Fibroblast of upper back skin (primary cell): ENCODE data around the gene RSRC1.
"Not testable (repeated sequence)": the region's sequence is repeated elsewhere in the genome, so short reads cannot be mapped to it uniquely, and the experiment has no call there.

Source experiments
- DNase-seq: peaks from one replicate; pipeline ENCODE4 v3.0.0-alpha.2; 2013

RSRC1 gene, protein sequence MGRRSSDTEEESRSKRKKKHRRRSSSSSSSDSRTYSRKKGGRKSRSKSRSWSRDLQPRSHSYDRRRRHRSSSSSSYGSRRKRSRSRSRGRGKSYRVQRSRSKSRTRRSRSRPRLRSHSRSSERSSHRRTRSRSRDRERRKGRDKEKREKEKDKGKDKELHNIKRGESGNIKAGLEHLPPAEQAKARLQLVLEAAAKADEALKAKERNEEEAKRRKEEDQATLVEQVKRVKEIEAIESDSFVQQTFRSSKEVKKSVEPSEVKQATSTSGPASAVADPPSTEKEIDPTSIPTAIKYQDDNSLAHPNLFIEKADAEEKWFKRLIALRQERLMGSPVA

DNA sequence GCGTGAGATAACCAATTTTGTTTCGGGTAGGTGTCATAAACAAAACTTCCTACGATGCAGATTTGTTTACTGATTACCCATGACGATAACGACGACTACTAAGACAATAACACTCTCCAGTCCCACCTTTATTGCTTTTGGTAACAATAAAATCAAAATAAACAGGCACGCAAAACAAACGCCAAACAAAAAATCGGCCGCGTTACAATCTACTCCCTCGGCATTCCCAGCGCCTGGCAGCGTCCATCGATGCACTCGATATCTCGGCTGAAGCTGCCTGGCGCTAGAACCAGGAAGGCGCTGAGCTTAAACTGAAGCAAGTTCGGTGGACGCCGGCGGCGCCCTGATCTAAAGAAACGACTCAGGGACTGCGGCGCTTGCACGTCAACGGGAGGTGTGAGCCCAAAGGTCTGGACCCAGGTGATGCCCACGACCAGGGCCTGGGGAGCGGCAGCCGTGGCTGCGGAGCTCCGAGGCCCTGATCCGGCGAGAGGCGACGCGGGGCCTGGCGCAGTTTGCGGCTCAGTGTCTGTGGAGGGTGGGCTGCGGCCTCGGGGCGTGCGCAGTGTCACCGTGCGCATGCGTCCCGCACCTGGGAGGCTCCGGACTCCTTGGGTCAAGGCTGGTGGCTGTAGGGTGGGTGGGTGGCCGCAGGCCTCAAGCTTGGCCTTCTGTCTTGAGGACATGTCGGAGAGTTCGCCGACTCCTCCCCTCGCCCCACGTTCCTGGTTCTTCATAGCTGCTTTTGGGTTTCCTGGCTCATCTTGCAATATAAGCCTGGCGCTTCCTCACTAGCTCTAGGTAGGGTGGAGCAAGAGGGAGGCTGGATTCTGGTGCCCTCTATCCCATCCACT is at the start of gene RSRC1:
TSS of gene RSRC1 (plus strand) at position 286 of the 854 bp plus-strand sequence. CDS start 12,016 bp downstream, outside the sequence.
- peak; percentile 85 for DNase-seq

DNA sequence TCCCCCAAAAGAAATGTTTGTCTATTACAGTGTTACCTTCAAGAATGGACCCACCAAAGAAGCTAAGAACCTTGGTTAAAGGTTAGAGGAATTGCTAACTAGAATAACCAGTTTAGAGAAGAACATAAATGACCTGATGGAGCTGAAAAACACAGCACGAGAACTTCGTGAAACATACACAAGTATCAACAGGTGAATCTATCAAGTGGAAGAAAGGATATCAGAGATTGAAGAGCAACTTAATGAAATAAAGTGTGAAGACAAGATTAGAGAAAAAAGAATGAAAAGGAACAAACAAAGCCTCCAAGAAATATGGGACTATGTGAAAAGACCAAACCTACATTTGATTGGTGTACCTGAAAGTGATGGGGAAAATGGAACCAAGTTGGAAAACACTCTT is 44.3 kb upstream of the RSRC1 start:
- DNase-seq: not testable (repeated sequence)

DNA sequence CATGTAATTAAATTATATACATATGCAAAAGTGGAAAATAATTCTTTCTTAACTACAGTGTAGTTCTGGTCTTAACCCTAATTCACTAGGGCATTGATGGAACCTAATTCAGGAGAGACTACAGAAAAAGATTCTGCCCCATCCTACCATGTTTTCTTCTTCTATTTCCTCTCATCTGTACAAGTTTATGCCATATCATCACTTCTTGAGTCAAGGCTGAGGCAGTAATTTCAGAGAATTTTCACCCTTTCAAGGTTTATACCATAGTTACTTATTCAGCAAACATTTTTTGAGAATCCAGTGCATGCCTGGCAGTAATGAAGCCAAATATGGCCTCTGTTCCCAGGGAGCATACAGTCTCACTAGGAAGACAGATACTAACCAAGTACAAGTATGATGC is 37.1 kb upstream of the RSRC1 start:
- no peak for DNase-seq

DNA sequence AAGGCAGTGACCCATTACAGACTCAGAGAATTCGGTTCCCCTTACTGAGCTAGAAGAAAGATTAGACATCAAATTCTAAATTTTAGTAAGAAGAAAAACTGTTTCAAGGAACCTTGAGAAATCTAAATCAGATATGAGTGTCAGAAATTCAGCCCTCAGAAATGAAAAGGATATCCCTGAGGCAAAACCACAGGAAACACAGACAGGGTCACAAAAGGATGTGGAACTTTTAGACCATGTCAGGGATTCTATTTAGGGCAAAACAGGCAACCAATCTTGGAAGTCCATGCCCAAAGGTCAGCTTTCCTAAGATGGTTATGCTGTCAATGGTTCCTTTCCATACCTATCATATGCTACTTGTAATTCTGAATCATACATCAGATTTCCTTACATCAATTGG is 35.3 kb upstream of the RSRC1 start:
- no peak for DNase-seq

DNA sequence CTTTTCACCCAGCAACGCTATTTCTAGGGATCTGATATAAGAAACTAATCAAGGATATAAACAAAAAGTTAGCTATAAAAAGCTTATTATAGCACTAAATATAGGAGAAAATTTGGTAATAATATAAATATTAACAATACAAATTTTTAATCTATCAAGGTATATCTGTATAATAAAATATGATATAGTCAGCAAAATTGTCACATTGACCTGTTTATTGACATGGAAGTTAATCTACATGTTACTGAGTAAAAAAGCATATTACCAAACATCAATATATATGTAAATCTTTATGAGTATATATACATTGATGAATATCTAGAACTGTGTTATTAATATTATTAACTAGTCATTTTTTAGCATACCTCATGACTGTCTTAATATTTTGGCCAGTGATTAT is 30.3 kb upstream of the RSRC1 start:
- no peak for DNase-seq

DNA sequence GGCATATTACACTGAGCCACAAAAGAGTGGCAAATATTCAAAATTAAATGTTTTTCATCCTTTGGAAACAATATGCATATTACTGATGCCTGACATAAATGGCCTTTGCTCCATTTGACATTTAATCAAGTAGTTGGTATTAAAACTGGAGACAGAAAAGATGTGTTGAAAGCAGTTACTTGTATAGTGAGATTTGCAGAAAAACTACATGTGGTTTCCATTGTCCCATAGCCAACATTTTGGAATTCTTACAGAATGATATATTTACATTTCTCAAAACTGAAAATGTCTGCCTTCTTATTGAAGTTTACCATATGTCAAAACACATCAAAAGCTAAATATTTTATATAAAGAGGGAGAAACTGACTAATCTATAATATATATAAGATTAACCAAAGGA is 25.2 kb upstream of the RSRC1 start:
- DNase-seq: peak; percentile 83

DNA sequence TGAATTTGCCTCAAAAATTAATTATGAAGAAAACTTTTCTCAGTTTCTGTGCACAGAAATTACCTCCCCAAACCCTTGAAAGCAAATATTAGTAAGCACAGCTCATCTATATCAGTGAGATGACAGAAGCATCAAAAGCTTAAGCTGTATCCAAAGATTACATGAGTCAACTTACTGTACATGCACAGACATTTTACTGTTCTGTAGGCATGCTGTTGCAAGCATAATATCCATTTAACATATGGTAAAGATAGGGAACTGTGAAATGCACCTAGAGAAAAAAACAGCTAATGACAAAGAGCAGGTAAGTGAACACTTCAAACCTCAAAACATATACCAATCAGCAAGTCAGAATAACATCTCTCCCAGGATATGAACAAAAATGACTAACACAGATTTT is 24.5 kb upstream of the RSRC1 start:
- DNase-seq: peak; percentile 29

DNA sequence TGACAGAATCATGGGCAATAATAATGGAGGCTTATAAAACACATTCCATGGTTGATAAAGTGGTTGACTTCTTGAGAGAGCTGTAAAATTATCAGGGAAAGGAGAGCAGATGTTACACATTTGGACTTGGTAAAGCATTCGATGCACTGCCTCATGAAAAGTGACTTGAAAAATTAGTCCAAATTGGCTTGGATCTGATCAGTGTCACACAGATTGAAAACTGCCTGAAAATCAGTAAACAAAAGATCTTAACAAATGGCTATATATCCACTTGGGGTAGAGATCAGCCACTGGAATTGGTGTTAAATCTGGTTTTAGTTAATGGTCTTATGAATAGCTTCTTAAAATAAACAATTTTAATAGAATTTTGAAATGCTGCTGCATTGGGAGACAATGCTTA is 24.0 kb upstream of the RSRC1 start:
- peak; percentile 6 for DNase-seq

DNA sequence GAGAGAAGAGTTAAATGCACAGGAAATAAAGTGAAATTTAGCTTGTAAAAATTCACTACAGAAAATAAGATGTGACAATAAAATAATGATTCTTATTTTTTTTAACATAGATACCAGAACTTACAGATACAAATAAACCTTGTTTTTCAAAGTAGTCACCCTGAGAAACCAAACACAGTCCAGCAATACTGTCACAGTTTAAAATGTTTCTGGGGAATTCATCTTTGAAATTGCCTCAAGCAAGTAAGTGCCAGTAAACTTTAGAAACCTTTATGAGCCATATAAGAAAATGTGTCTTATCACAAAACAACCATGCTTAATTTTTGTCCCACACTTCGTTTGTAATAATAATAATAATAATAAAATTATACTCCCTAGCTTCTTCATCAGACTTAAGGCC is 23.5 kb upstream of the RSRC1 start:
- no peak for DNase-seq

DNA sequence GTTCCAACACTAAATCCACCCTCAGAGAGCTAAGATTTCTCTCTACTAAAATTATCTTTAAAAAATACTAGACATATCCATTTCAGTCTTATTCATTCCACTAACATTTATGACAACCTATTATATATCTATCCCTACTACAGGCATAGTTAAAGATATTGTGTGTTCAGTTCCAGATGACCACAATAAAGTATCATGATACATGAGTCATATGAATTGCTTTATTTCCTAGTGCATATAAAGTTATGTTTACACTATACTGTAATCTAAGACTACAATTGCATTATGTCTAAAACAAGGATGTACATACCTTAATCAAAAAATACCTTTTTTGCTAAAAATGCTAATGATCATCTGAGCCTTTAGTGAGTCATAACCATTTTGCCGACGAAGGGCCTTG is 23.1 kb upstream of the RSRC1 start:
- peak; percentile 41 for DNase-seq

DNA sequence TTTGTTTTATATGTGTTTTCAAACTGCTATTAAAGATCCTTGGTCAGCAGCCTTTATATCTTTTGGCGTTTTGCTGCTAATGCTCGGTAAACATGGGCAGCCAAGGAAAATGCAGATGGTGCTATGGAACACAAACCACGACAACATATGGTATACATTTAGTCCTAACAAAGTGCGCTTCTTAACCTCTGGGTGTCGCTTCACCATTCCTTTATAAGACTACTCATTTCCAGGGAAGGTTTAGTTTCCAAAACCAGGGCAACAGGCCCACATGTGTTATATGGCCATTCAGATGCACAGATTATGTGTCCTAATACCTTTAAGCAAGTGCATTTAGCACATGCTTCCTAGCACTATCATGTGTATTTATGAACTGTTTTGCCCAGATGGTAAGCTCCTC is 18.4 kb upstream of the RSRC1 start:
- peak; percentile 74 for DNase-seq

DNA sequence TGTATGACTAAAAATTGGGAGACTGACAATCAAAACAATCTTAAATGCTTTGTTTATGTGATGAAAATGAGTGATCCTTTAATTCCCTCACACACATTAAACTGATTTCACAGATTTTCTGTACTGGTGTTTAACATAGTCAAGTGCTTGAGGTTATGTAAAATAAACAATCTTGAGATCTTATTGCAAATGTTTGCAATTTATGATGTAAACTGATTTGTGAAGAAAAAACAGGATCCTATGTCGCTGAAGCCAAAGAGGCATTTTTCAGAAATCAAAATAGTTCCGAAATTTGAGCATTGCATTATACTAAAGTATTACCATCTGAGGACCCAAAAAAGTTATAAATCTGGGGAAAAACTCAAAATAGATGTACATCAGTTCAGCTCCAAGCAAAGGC is 16.4 kb upstream of the RSRC1 start:
- no peak for DNase-seq

DNA sequence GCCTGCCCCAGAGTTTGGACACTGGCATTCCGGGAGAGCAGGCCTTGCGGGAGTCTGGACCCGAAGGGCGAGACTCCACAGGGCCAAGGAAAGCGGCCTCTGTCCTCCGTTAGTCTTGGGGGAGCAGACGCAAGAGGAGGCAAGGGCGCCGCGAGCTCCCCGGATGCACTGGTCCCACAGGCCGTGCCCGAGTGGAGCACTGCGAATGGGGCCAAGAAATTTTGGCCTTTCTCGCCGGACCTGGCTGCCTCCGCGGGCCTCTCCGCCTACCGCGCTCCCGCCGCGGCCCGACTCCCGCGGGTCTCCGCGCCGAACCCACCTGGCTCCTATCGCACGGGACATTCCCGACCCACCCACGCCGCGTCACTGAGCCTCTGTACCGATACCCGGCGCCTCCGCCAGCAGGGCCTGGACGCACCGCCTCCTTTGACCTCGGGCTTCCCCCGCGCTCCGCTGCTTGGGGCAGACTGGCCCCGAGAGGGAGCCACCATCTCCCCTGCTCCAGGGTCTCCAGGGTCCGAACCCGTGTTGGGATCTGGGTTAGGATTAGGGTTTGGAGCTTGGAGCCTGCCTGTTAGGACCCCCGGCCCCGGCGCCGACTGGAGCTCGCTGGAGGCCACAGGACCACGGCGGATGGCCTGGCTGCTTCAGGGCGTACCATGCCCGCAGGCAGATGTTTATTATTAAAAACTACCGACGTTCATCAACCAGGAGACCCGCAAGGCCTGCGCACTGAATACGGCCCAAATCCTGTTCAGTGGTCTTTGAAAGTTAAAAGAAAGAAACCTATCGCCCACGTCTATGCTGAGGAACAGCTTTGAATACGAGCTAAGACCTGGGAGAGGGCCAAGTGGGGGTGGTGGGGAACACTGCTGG is 15.4 kb upstream of the RSRC1 start:
- no peak for DNase-seq

DNA sequence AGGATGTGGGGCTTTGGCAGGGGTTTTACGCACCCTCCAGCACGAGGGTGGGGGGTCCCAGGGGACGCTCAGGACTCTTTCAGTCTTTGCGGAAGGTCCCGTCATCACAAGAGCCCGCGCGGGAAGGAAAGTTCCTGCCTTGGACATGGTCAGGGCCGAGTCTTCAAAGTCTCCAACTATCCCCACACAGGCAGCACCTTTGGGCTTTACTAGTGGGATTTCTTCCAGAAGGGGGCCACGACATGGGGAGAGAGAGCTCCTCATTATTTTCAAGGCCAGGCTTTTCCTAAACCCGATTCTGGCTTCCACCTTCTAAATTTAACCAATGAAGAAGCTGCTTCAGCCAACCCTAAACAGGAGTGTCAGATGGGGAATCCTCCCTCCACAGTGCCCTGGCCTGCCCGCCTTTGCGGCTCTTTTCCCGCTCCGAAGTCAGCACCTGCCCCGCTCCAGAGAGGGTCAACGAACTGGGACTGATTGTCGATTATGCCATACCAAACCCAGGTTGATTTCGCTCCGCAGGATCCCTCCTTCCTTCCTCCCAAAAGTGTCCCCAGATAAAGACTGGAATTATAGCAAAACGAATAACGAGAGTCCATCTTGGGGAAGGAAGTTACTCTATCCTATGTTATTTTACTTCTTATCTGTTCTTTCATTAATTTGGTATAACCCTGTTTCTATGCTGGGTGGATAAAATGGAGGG is 14.6 kb upstream of the RSRC1 start:
- DNase-seq: no peak

DNA sequence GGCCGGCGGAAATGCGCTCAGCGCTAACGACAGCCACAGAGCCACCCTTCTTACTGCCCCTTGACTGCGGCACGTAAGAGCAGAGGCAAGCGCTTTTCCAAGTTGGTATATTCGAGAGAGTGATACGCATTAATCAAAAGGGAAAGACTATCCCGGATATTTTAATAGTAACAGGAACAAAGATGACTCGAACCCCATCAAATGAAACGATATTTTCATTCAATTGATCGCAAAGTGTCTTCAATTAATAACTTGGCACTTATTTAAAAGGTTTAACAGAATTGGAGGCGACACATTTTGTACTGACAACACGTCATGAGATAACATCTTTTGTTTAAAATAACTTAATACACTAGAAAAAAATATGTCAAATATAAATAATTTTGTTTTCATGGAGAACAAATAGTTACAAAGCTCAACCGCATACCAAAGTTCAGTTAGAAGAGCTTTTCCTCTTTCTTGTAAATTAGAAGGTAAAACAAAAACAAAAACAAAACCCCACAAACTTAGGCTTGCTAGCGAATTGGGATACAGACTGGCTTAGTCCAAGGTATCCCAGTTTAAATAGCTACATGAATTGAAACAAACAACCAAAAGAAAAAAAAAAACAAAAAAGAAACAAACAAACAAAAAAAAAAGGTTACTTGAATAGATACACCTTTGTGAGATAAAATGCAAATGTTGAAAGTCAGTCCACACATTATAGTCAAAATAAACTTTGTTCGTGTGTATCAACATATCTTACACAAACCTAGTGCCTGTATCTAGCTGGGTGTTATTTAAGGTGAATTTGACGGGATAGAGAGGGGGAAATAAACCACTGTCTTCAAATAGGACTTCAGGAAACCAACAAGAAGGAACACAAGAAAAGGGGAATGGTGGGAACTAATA is 13.8 kb upstream of the RSRC1 start:
- no peak for DNase-seq

DNA sequence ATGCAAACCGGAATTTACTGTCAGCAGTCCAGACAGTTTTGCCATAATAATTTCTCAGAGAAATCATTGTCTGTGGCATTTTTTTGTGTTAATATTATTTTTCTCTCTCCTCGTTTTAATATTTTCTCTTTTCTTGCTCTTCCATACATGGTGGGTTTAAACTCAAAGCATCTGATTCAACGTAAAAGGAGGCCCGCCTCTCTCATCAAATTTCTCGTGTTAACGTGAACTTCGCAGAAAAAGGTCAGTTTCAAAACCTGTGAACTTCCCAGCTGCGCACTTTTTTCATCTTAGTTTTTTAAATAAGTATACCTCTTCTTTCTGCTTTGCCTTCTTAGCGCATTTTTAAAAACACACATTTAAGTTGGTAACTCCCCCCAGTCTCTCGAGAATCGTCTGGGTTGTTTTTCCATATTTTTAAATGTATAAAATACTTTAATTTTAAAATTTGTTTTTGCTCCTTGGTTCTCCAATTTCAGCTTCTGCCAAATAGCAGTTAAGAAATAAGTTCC is 12.8 kb upstream of the RSRC1 start:
- DNase-seq: no peak

DNA sequence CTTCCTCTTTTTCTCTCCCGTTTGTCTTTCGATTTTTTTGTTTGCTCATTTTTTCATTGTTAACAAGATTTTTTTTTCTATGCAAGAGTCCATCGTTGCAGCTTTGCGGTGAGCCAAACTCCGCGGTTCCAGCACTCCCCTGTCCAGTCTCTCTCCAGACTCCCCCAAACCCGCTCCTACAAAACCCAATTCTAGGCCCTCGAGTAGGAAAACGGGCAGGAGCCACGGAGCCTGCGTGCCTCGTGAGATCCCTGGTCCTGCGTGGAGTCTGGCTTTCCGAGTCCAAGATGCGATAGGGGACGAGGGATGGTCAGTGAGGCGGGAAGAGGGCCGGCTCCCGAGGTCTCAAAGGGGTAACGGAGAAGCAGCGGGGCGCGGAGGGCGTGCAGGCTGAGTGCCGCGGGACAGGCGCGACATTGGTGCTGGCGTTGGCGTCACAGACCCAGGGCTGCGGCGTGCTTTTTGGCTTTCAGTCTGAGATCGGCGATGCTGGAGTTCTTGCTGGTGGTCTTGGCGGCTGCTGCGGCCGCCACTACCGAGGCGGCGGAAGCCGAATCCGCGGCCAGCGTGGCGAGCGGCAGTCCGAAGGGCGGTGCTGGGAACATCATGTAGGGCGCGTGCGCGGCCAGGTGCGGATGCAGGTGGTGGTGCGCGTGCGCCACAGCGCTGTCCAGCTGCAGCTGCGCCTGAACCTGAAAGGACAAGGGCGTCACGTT is 12.1 kb upstream of the RSRC1 start:
- no peak for DNase-seq

DNA sequence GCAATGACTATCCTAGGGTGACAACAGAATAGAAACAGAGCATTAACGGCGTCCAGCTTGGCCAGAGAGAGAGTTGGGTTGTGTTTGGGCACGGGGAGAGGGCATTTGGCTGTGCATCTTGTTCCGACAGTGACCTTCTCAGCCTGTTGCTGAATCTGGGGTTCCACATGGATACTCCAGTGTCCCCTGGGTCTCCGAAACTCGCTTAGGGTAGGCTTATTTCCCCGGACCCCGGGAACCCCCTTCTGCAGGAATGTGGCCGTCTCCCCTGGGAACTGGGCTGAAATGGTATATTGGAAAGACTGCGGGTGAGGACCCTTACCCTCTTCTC is 11.6 kb upstream of the RSRC1 start:
- DNase-seq: no peak

DNA sequence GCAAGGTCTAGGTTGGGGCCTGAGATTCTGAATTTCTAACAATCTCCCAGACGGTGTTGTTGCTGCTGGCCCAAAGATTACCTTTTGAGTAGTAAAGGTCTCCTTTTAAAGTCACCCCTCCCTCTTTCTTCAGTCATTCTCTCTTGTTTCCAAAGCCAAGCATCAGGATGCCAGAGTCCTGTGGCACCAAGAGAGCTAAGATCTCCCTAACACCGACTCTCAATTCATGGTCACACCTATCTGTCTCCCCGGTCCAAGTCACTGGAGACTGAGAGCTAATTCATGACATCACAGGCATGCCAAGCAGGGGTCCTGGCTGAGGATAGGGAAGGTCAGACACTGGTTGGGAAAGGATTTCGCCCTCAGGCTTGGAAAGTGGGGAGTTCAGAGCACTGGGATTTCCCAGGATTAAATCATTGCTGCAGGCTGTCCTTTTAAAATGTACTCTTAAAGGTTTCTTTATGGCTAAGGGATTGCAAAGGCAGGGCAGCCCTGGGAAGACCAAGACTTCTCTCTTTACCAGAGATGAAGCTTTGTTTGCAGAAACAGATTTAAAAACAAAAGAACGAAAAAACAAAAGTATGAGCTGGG is 11.0 kb upstream of the RSRC1 start:
- DNase-seq: no peak

DNA sequence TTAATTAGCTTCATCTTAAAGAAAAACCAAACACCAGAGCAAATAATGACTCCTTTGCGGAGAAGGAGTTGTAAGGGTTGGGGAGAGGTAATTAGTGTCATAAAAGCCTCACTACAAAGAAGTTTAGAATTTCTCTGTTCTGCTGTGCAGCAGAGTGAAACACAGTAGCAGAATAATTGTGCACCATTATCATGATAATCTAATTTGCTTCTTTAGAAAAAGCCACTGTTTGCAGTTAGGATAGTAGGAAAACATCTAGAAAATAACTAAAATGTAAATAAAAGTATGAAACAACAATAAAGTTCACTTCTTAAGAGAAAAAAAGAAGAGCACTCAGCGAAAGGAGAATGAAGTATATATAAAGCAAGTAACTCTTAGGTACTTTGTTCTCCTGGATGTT is 9.2 kb upstream of the RSRC1 start:
- DNase-seq: no peak
